HepG2 (cell line): ENCODE measurements around the gene TXNIP. TPM values are rescaled to one million over a fixed set of nuclear protein-coding genes. Genes with fewer than 3 reads are reported as not detected.

ENCODE experiments used
- HDAC1 ChIP-seq: sonication (generic); formaldehyde crosslinking; IDR thresholded peaks from 2 replicates; pipeline ENCODE4 v1.5.1; 2020; ENCODE audit warnings: mild to moderate bottlenecking, missing genetic modification reagents
- HMG20A ChIP-seq: IDR thresholded peaks from 2 replicates; pipeline ENCODE4 v1.6.1; 2016; ENCODE audit warnings: borderline replicate concordance
- MZF1 ChIP-seq: sonication (generic); formaldehyde crosslinking; IDR thresholded peaks from 2 replicates; pipeline ENCODE4 v1.8.1; 2023; ENCODE audit warnings: mild to moderate bottlenecking, missing genetic modification reagents, borderline replicate concordance
- TEAD3 ChIP-seq: optimal IDR thresholded peaks from 2 replicates; pipeline ENCODE3; 2016; ENCODE audit warnings: borderline replicate concordance
- TRIM24 ChIP-seq: sonication (generic); formaldehyde crosslinking; IDR thresholded peaks from 2 replicates; pipeline ENCODE4 v1.8.0; 2022; ENCODE audit warnings: mild to moderate bottlenecking, missing genetic modification reagents
- ZBTB20 ChIP-seq: sonication (generic); formaldehyde crosslinking; IDR thresholded peaks from 2 replicates; pipeline ENCODE4 v1.8.1; 2023; ENCODE audit warnings: missing genetic modification reagents, low read depth, mild to moderate bottlenecking, borderline replicate concordance
- ZMYM2 ChIP-seq: sonication (generic); formaldehyde crosslinking; IDR thresholded peaks from 2 replicates; pipeline ENCODE4 v1.8.0; 2022; ENCODE audit warnings: mild to moderate bottlenecking, missing genetic modification reagents
- ZMYM4 ChIP-seq: sonication (generic); formaldehyde crosslinking; IDR thresholded peaks from 2 replicates; pipeline ENCODE4 v1.8.1; 2023; ENCODE audit warnings: mild to moderate bottlenecking, missing genetic modification reagents
- ZNF496 ChIP-seq: sonication (generic); formaldehyde crosslinking; IDR thresholded peaks from 2 replicates; pipeline ENCODE4 v1.8.1; 2023; ENCODE audit warnings: mild to moderate bottlenecking, moderate library complexity, missing genetic modification reagents; ENCODE audit not compliant: insufficient replicate concordance
- ZNF83 ChIP-seq: sonication (generic); formaldehyde crosslinking; IDR thresholded peaks from 2 replicates; pipeline ENCODE4 v1.4.0; 2020; ENCODE audit warnings: missing genetic modification reagents, mild to moderate bottlenecking, borderline replicate concordance
- polyA plus RNA-seq, 8 experiments: library from polyadenylated mRNA; depleted of rRNA in 3 of 8; stranded (reverse) in 7 of 8; unstranded in 1 of 8; fragments of >200 nt; fragmentation: Illumina TruSeq in 4 of 8; extraction: Trizol in 4 of 8; gene quantifications; 2 replicates each; pipeline versions ENCODE4 v1.2.1 to v1.2.3, GENCODE V29; 2011 to 2016; ENCODE audit warnings: low read depth in 4 of 8, missing spikeins in 1 of 8, mixed read lengths in 1 of 8; ENCODE audit not compliant: insufficient read depth in 1 of 8
- total RNA-seq, 5 experiments: library from RNA; depleted of rRNA; stranded (reverse); fragments of >200 nt; fragmentation: Illumina TruSeq; extraction: Trizol; gene quantifications; 2 replicates each; pipeline ENCODE4 v1.2.3, GENCODE V29; 2016; ENCODE audit warnings: low read depth in 1 of 5
- TF ChIP-seq, protein P1 (sequence below): sonication (generic); formaldehyde crosslinking; IDR thresholded peaks from 2 replicates; pipeline ENCODE4 v1.4.0; 2020; ENCODE audit warnings: mild to moderate bottlenecking, missing genetic modification reagents
- TF ChIP-seq, protein P2 (sequence below): sonication (generic); formaldehyde crosslinking; conservative IDR thresholded peaks from 2 replicates; pipeline ENCODE4 v1.4.0; 2020; ENCODE audit warnings: missing genetic modification reagents

Gene TXNIP
- total and polyA plus RNA-seq, 2 of the 13 experiments (the other 11 are each of a cell fraction or from before 2014, with no cell fraction given) = 24.4 to 237 TPM

DNA sequence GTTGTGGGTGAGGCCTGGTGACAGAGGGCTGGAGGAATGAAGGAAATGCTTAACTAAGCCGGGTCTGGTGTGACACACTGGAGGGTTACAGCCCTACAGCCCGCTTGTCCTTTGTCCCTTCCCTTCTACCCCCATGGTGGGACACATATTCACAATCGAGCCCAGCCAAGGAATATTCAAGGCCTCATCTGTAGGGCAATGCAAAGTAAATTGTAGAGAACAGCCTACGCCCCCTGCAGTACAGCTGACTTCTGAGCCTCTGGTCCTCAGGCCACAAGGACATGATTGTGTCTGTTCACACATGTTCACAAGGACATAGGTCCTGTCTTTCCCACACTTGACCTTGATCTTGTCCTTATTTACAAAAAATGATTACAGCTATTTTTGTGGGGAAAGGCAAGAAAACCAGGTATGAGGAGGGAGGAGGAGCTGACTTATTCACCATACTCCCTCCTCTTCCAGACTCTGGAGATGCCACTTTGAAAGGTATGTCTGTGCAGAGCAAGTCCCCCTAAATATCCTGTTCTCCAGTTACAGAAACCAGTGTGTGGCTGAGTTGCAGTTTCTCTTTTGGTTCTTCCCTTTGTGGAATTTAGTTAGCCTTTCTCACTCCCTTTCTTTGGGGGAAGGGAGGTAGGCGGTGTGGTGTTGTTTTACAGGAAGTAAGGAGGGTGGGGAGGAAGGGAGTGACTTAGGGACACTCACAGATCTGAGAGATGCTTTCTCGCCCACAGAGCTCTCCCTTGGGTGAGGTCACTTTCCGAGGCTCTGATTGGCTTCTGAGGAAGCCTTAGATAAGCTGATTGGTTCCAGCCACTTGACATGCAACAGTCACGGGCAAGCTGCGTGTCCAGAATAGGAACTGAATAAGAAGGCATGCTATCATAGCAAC is 17.3 kb downstream of the TXNIP start (continued):
- TF ChIP-seq, protein P1, sequence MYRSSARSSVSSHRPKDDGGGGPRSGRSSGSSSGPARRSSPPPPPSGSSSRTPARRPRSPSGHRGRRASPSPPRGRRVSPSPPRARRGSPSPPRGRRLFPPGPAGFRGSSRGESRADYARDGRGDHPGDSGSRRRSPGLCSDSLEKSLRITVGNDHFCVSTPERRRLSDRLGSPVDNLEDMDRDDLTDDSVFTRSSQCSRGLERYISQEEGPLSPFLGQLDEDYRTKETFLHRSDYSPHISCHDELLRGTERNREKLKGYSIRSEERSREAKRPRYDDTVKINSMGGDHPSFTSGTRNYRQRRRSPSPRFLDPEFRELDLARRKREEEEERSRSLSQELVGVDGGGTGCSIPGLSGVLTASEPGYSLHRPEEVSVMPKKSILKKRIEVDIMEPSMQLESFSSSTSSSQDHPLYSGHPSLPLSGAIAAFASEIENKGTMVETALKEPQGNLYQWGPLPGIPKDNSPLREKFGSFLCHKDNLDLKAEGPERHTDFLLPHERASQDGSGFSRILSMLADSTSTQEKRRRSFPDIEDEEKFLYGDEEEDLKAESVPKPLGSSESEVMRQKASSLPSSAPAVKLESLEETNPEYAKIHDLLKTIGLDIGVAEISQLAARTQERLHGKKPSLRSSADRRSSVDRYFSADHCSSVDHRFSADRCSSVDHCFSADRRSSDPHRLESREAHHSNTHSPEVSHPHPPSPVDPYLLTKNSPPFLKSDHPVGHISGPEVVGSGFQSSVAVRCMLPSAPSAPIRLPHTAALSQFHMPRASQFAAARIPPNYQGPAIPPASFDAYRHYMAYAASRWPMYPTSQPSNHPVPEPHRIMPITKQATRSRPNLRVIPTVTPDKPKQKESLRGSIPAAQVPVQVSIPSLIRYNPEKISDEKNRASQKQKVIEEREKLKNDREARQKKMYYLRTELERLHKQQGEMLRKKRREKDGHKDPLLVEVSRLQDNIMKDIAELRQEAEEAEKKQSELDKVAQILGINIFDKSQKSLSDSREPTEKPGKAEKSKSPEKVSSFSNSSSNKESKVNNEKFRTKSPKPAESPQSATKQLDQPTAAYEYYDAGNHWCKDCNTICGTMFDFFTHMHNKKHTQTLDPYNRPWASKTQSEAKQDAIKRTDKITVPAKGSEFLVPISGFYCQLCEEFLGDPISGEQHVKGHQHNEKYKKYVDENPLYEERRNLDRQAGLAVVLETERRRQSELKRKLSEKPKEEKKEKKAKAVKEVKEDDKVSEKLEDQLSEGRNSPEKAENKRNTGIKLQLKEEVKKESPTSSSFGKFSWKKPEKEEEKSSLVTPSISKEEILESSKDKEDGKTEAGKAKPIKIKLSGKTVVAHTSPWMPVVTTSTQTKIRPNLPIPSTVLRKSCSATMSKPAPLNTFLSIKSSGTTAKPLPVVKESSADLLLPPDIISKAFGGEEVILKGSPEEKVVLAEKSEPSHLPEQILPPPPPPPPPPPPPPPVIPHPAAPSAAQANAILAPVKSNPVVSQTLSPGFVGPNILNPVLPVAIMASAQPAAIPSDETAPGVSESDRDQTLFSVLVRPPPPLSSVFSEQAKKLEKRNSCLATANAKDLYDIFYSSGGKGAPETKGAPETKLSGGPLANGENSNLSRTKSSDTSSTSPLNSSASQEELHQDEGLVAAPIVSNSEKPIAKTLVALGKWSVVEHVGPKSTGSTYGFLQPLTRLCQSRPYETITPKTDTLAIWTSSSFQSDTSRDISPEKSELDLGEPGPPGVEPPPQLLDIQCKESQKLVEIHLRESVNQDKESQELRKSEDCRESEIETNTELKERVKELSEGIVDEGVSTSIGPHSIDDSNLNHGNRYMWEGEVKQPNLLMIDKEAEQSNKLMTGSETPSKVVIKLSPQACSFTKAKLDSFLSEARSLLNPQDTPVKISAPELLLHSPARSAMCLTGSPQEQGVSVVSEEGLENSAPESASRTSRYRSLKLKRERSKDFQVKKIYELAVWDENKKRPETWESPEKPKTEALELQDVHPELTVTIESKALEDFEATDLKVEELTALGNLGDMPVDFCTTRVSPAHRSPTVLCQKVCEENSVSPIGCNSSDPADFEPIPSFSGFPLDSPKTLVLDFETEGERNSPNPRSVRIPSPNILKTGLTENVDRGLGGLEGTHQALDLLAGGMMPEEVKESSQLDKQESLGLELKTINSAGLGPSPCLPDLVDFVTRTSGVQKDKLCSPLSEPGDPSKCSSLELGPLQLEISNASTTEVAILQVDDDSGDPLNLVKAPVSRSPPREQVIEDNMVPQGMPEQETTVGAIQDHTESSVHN = no peak
- TF ChIP-seq HDAC1 (CRISPR knock-in tag) (no peak), ZBTB20 (CRISPR knock-in tag) (no peak), ZMYM2 (no peak), ZMYM4 (CRISPR knock-in tag) (0 out of 2 replicates have a peak, but pooled peaks have one; percentile 32), TEAD3 (CRISPR knock-in tag) (peak; percentile 27), ZNF83 (CRISPR knock-in tag) (no peak), HMG20A (CRISPR knock-in tag) (no peak), ZNF496 (CRISPR knock-in tag) (no peak), TRIM24 (CRISPR knock-in tag) (no peak), MZF1 (CRISPR knock-in tag) (no peak)
- TF ChIP-seq, protein P2, sequence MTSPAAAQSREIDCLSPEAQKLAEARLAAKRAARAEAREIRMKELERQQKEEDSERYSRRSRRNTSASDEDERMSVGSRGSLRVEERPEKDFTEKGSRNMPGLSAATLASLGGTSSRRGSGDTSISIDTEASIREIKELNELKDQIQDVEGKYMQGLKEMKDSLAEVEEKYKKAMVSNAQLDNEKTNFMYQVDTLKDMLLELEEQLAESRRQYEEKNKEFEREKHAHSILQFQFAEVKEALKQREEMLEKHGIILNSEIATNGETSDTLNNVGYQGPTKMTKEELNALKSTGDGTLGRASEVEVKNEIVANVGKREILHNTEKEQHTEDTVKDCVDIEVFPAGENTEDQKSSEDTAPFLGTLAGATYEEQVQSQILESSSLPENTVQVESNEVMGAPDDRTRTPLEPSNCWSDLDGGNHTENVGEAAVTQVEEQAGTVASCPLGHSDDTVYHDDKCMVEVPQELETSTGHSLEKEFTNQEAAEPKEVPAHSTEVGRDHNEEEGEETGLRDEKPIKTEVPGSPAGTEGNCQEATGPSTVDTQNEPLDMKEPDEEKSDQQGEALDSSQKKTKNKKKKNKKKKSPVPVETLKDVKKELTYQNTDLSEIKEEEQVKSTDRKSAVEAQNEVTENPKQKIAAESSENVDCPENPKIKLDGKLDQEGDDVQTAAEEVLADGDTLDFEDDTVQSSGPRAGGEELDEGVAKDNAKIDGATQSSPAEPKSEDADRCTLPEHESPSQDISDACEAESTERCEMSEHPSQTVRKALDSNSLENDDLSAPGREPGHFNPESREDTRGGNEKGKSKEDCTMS (CRISPR knock-in tag) = no peak
